Measurements from ENCODE around the gene AAGAB.
"Not testable (repeated sequence)": the region's sequence is repeated elsewhere in the genome, so short reads cannot be mapped to it uniquely, and the experiment has no call there.

The AAGAB gene

DNA sequence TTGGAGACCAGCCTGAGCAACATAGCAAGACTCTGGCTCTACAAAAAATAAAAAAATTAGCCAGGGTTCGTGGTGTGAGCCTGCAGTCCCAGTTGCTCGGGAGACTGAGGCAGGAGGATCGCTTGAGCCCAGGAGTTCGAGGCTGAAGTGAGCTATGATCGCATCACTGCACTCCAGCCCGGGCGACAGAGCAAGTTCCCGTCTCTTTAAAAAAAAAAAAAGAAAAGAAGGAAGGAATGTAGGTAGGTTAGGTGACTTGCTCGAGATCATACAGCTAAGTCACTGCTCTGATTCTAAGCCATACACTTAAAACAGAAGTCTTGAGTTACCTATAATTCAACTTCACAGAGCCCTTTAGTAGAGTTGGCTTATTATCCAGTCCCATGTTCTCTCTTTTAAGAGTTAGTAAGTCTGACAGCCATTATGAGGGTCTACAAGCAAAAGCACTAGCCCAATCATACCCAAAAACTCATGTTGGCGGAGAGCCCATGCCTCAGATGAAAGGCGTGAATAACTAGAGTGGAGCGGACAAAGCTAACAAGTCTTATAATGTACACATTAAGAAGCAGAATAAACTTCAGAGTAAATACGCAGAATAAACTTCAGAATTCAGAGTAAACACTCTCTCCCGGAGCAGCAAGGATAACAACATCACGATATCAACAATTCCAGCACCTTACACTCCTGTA is 768 bp downstream of the AAGAB start:
- DNase-seq (ENCODE audit: low read depth in 3 of 3), result no peak

GRCh38 chr15:67253101-67253500 is 1.4 kb downstream of the AAGAB start:
- DNase-seq (ENCODE audit: low read depth in 3 of 3), result no peak

- no peak for DNase-seq (ENCODE audit: low read depth in 3 of 3)
Measured at GRCh38 chr15:67251318-67251717, 3.1 kb downstream of the AAGAB start.

DNA sequence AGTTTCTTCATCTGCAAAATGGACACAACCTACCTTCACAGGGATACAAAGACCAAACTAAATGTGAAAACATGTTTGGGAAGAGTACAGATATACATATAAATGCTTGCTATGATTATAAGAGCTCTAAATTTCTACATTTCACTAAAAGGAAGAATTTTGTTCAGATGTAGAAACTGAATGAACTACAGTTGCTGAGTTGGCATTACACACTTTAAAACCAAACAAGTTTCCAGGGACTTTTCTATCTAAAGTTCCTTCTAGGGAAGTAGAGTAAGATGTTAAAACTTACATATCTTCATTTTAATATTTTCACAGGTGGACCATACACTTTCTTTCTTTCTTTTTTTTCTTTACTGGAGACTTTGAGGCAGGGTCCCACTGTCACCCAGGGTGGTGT is 4.6 kb downstream of the AAGAB start:
- DNase-seq (ENCODE audit: low read depth in 3 of 3), result no peak

- DNase-seq (ENCODE audit: low read depth in 3 of 3), result no peak
Measured at GRCh38 chr15:67248011-67248505, 6.4 kb downstream of the AAGAB start.

- DNase-seq (ENCODE audit: low read depth in 3 of 3), result not testable (repeated sequence)
Measured at GRCh38 chr15:67246606-67247005, 7.9 kb downstream of the AAGAB start.

DNA sequence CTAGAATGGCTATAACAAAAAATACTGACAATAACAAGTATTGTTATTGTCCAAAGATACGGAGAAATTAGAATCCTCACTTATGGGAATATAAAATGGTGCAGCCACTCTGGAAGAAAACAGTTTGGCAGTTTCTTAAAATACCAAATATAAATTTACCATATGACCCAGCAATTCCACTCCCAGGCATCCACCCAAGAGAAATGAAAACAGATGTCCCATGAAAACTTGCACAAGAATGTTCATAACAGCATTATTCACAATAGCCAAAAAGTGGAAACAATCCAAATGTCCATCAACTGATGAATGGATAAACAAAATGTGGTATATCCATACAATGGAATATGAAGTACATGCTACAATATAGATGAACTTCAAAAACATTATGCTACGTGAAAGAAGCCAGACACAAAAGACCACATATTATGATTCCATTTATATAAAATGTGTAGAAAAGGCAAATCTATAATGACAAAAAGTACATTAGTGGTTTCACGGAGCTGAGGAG is 9.4 kb downstream of the AAGAB start:
- DNase-seq (ENCODE audit: low read depth in 3 of 3), result no peak

DNA sequence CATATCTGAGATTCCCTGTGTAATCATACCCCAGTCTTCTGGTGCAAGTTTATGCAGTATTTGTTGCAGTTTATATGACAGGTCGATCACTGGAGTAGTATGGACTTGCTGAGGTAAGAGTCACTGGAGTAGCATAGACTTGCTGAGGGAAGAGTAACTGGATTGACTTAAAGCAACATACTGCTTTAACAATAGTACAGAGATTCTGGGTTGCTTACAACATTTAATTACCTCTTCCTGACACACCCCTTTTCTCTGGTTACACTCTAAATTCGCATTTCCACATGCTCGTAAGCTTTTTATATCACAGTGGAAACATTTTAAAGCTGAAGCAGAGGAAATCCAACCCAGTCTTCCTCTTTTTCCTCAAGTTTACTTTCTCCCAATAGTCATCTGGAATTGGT is 11.8 kb downstream of the AAGAB start:
- DNase-seq (ENCODE audit: low read depth in 3 of 3), result no peak

DNA sequence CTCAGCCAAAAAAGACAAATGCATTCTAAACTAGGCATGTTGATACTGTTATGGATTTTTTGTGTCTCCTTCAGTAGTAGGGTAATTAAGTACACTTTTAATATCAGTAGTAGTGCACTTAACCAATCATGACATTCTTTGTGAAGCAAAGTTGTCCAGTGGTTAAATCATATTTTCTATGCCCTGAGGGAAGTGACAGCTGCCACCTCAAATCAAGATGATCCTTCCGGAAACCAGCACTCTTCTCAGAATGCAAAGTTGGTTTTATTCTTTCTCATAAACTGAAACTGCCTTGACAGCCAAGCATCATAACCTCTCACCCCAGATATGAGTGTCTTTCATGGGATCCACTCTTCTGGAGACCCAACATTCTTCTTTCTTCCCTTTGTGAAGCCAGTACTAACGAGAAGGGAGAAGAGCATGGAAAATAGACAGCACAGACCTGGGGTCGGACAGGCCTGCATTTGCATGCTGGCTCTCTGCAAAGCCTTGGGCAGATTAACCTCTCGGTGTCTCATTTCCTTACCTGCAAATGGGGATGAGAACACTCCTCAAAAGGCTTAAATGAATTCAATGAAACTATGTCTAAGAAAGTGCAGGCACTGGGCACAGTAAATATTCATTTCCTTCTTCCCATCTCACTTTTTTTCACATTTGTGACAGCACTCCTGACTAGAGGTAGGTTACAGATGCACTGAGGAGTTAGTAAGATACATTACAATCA is 13.2 kb downstream of the AAGAB start:
- DNase-seq (ENCODE audit: low read depth in 3 of 3), result peak in 1 of 3 experiments; percentile 7

GRCh38 chr15:67240235-67241131 is 14.0 kb downstream of the AAGAB start:
- DNase-seq (ENCODE audit: low read depth in 3 of 3), result no peak

DNA sequence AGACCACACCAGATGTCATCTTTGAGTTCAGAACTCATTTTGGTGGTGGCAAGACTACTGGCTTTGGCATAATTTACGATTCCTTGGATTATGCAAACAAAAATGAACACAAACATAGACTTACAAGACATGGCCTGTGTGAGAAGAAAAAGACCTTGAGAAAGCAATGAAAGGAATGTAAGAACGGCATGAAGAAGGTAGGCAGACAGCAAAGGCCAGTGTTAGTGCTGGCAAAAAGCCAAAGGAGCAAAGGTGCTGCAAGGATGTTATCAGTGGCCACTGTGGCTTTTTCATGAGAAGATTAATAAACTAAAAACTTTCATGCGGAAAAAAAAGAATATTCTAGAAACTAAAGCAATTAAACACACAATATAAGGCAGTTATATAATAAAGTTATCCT is 21.9 kb downstream of the AAGAB start:
- DNase-seq (ENCODE audit: low read depth in 3 of 3), result no peak

GRCh38 chr15:67230504-67230903 is 24.0 kb downstream of the AAGAB start:
- no peak for DNase-seq (ENCODE audit: low read depth in 3 of 3)

- no peak for DNase-seq (ENCODE audit: low read depth in 3 of 3)
Measured at GRCh38 chr15:67228286-67228685, 26.2 kb downstream of the AAGAB start.

DNA sequence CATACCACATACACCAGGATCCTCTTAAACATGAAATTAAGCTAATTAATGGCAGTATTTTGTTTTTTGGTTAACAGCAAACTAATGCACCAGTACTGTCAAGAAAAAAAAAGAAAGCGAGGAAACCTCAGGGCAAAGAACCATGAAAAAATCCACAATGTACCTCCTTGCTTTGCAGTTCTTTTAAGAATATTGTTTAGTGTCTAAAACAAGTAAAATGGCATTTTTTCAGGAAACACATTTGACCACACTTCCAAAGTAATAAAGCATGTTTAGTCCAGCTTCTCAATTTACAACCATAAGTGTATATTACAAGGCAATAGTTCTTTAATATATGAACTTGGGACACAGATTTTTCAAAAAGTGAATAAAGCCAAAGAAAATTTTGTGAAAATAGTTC is 26.6 kb downstream of the AAGAB start:
- no peak for DNase-seq (ENCODE audit: low read depth in 3 of 3)

- no peak for DNase-seq (ENCODE audit: low read depth in 3 of 3)
Measured at GRCh38 chr15:67227431-67227830, 27.0 kb downstream of the AAGAB start.

DNA sequence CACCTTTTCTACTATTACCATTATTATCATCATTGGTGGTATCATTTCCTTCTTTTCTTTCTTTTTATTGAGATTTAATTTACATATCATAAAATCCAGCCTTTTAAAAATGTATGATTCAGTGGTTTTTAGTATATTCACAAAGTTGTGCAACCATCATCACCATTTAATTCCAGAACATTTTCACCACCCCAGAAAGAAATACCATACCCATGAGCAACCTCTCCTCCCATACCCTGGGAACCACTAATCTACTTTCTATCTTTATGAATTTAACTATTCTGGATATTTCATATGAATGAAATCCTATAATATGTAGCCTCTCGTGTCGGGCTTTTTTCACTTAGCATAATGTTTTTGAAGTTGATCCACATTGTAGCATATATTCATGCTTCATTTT is 29.1 kb downstream of the AAGAB start:
- no peak for DNase-seq (ENCODE audit: low read depth in 3 of 3)

GRCh38 chr15:67224889-67225288 is 29.6 kb downstream of the AAGAB start:
- DNase-seq (ENCODE audit: low read depth in 3 of 3), result no peak

- no peak for DNase-seq (ENCODE audit: low read depth in 3 of 3)
Measured at GRCh38 chr15:67219288-67219687, 35.2 kb downstream of the AAGAB start.

DNA sequence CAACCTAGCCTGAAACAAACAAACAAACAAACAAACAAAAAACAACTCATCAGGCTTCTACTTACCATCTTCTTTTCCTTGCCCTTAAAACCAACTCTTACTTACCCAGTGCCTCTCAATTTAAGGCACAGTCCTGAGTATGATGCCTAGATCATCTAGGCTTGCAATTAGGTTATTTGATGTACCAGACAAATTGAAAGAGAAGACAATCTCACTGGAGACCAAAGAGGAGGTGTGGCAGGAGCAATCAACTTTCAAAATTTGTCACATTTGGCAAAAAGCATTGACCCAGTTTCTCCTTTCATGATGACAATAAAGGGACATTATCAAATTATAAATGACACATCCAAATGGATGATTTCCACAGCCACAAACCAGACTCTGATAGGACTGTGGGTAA is 36.0 kb downstream of the AAGAB start:
- DNase-seq (ENCODE audit: low read depth in 3 of 3), result no peak

- DNase-seq (ENCODE audit: low read depth in 3 of 3), result no peak
Measured at GRCh38 chr15:67216859-67217258, 37.6 kb downstream of the AAGAB start.

DNA sequence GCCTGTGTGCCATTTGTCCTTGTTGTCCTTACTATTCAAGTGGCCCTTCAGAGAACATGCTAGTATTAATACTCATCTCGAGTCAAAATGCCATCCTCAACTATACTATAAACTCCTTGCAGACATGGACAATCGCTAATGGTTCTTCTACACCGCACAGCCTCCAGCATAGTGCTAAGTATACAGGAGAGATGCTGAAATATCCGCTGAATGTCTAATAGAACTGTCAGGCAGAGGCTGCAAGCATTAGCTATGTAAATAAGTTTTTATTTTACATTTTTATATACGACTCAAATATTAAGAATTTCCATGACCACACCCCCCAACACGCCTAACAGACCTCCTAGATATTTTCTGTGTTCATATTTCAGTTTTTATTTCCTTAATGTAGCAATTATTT is 39.4 kb downstream of the AAGAB start:
- DNase-seq (ENCODE audit: low read depth in 3 of 3), result no peak

- DNase-seq (ENCODE audit: low read depth in 3 of 3), result no peak
Measured at GRCh38 chr15:67212684-67213367, 41.6 kb downstream of the AAGAB start.

Data from stimulated activated CD4-positive, alpha-beta T cell treated with anti-CD3 and anti-CD28 coated beads, TNF-alpha, amount 100 ng/mL, for 24 hours (primary cell).